Sigmoid colon (tissue), 4 donors: ENCODE results near the gene KRT6A.

ENCODE experiments used
- EP300 ChIP-seq, 4 donors: sonication (generic); formaldehyde crosslinking; IDR thresholded peaks; one replicate each; pipeline ENCODE4 v1.6.1; 2017; ENCODE audit warnings: antibody characterized with exemption in 4 of 4
- POLR2A ChIP-seq, 2 donors: fragments of 450-650 bp; IDR thresholded peaks; one replicate each; pipeline ENCODE4 v1.6.1; 2016; ENCODE audit warnings: antibody characterized with exemption in 2 of 2, mild to moderate bottlenecking in 2 of 2, moderate library complexity in 2 of 2
- POLR2AphosphoS5 ChIP-seq, 4 donors: sonication (generic); formaldehyde crosslinking; IDR thresholded peaks; one replicate each; pipeline ENCODE4 v1.6.1; 2017; ENCODE audit warnings: antibody characterized with exemption in 4 of 4
- TF ChIP-seq, protein P1 (sequence below), 4 experiments: fragments of 450-650 bp in 3 of 4; fragments of 200-600 bp in 1 of 4; IDR thresholded peaks; one replicate each; pipeline ENCODE4 v1.5.1; 2016 to 2019; ENCODE audit warnings: antibody characterized with exemption in 4 of 4, mild to moderate bottlenecking in 3 of 4, moderate library complexity in 2 of 4

GRCh38 chr12:52525661-52526499 is 32.8 kb upstream of the KRT6A start:
- TF ChIP-seq EP300 (IDR thresholded peaks at IDR 0.05) (no peak), POLR2A (IDR thresholded peaks at IDR 0.05) (no peak), POLR2AphosphoS5 (IDR thresholded peaks at IDR 0.05) (no peak)
- TF ChIP-seq, protein P1, sequence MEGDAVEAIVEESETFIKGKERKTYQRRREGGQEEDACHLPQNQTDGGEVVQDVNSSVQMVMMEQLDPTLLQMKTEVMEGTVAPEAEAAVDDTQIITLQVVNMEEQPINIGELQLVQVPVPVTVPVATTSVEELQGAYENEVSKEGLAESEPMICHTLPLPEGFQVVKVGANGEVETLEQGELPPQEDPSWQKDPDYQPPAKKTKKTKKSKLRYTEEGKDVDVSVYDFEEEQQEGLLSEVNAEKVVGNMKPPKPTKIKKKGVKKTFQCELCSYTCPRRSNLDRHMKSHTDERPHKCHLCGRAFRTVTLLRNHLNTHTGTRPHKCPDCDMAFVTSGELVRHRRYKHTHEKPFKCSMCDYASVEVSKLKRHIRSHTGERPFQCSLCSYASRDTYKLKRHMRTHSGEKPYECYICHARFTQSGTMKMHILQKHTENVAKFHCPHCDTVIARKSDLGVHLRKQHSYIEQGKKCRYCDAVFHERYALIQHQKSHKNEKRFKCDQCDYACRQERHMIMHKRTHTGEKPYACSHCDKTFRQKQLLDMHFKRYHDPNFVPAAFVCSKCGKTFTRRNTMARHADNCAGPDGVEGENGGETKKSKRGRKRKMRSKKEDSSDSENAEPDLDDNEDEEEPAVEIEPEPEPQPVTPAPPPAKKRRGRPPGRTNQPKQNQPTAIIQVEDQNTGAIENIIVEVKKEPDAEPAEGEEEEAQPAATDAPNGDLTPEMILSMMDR (IDR thresholded peaks at IDR 0.05), result no peak
